ENCODE results near the gene ENKUR.
"Not testable (repeated sequence)": the region's sequence is repeated elsewhere in the genome, so short reads cannot be mapped to it uniquely, and the experiment has no call there.

ENKUR gene

GRCh38 chr10:24963521-24964041 is 52.4 kb downstream of the ENKUR start:
- TF ChIP-seq CTCF (IDR thresholded peaks at IDR 0.05; ENCODE audit: low read depth, low read length), result no peak
- no peak overlapping the region for H3K4me3 ChIP-seq (ENCODE audit: low read depth, low read length)
- in situ Hi-C loops (cut with HindIII; ENCODE audit: low sequenced_read_pairs), result no loop called here
- no peak for DNase-seq (ENCODE audit: low read depth, low spot score)

GRCh38 chr10:24962995-24963394 is 53.0 kb downstream of the ENKUR start:
- in situ Hi-C loops (cut with HindIII; ENCODE audit: low sequenced_read_pairs), result no loop called here
- peak; percentile 73 for DNase-seq (ENCODE audit: low read depth, low spot score)
- no peak for TF ChIP-seq CTCF (IDR thresholded peaks at IDR 0.05; ENCODE audit: low read depth, low read length)
- H3K4me3 ChIP-seq (ENCODE audit: low read depth, low read length), result no peak overlapping the region

GRCh38 chr10:24961582-24961981 is 54.4 kb downstream of the ENKUR start:
- in situ Hi-C loops (cut with HindIII; ENCODE audit: low sequenced_read_pairs), result no loop called here

GRCh38 chr10:24959382-24959730 is 56.6 kb downstream of the ENKUR start:
- H3K4me3 ChIP-seq (ENCODE audit: low read depth, low read length), result no peak overlapping the region
- no peak for TF ChIP-seq CTCF (IDR thresholded peaks at IDR 0.05; ENCODE audit: low read depth, low read length)
- DNase-seq (ENCODE audit: low read depth, low spot score), result no peak
- in situ Hi-C loops (cut with HindIII; ENCODE audit: low sequenced_read_pairs), result no loop called here

More at GRCh38 chr10:24961582-24961981, 54.4 kb downstream of the ENKUR start:
- DNase-seq (ENCODE audit: low read depth, low spot score), result no peak
- TF ChIP-seq CTCF (IDR thresholded peaks at IDR 0.05; ENCODE audit: low read depth, low read length), result no peak
- H3K4me3 ChIP-seq (ENCODE audit: low read depth, low read length), result no peak overlapping the region

GRCh38 chr10:24958721-24959381 is 57.1 kb downstream of the ENKUR start:
- no peak overlapping the region for H3K4me3 ChIP-seq (ENCODE audit: low read depth, low read length)
- in situ Hi-C loops (cut with HindIII; ENCODE audit: low sequenced_read_pairs), result no loop called here
- DNase-seq (ENCODE audit: low read depth, low spot score), result peak; percentile 81
- TF ChIP-seq CTCF (IDR thresholded peaks at IDR 0.05; ENCODE audit: low read depth, low read length), result no peak

GRCh38 chr10:24958091-24958720 is 57.8 kb downstream of the ENKUR start:
- in situ Hi-C loops (cut with HindIII; ENCODE audit: low sequenced_read_pairs), result no loop called here
- TF ChIP-seq CTCF (IDR thresholded peaks at IDR 0.05; ENCODE audit: low read depth, low read length), result no peak
- H3K4me3 ChIP-seq (ENCODE audit: low read depth, low read length), result no peak overlapping the region
- peak; percentile 95 for DNase-seq (ENCODE audit: low read depth, low spot score)

GRCh38 chr10:24957624-24958051 is 58.3 kb downstream of the ENKUR start:
- in situ Hi-C loops (cut with HindIII; ENCODE audit: low sequenced_read_pairs); H3K4me3 ChIP-seq (ENCODE audit: low read depth, low read length): not testable (repeated sequence)
- peak; percentile 75 for DNase-seq (ENCODE audit: low read depth, low spot score)
